ENCODE data around the gene HPS4. TPM values are rescaled to one million over a fixed set of nuclear protein-coding genes. Genes with fewer than 3 reads are reported as not detected.
A peak's percentile ranks its signal among the peaks of the same experiment; 100 is the strongest.

The HPS4 gene
- total RNA-seq, 6 experiments from 2014 or later: 18.0 to 22.6 (median 20.6) TPM

- TF ChIP-seq CTCF (IDR thresholded peaks at IDR 0.05): no peak
- no peak overlapping the region; the same call in 1 of the 2 replicates for H3K27ac Mint-ChIP-seq
- no peaks in the 10 kb centered on the region; the same call in 1 of the 2 replicates for H3K27me3 Mint-ChIP-seq (ENCODE audit: insufficient read depth)
- no peak for DNase-seq
- H3K4me3 Mint-ChIP-seq: no peak overlapping the region
- peaks cover 41% of the 10 kb centered on the region for H3K4me1 Mint-ChIP-seq (ENCODE audit: low read depth)
- 0 out of 2 replicates have a peak, but pooled peaks cover 4% of the 10 kb centered on the region for H3K36me3 Mint-ChIP-seq (ENCODE audit: low read depth)
- H3K9me3 Mint-ChIP-seq: no peaks in the 10 kb centered on the region
Measured at GRCh38 chr22:26486394-26486793, 2.8 kb upstream of the HPS4 start.

- Mint-ChIP-seq H3K27ac (peak overlapping the region; percentile 61), H3K4me3 (no peak overlapping the region; the same call in 1 of the 2 replicates), H3K36me3 (ENCODE audit: low read depth) (0 out of 2 replicates have a peak, but pooled peaks cover 4% of the 10 kb centered on the region), H3K9me3 (no peaks in the 10 kb centered on the region), H3K27me3 (ENCODE audit: insufficient read depth) (no peaks in the 10 kb centered on the region; the same call in 1 of the 2 replicates), H3K4me1 (ENCODE audit: low read depth) (peaks cover 46% of the 10 kb centered on the region)
- TF ChIP-seq CTCF (IDR thresholded peaks at IDR 0.05): no peak
- DNase-seq: no peak
Measured at GRCh38 chr22:26485806-26486390, 2.3 kb upstream of the HPS4 start.

GRCh38 chr22:26485013-26485412 lies 1.4 kb upstream of the HPS4 start:
- Mint-ChIP-seq H3K36me3 (ENCODE audit: low read depth) (0 out of 2 replicates have a peak, but pooled peaks cover 4% of the 10 kb centered on the region), H3K27ac (peak overlapping the region; percentile 61), H3K4me3 (peak overlapping the region; percentile 92), H3K4me1 (ENCODE audit: low read depth) (peaks cover 55% of the 10 kb centered on the region), H3K27me3 (ENCODE audit: insufficient read depth) (no peaks in the 10 kb centered on the region; the same call in 1 of the 2 replicates), H3K9me3 (no peaks in the 10 kb centered on the region)
- no peak for TF ChIP-seq CTCF (IDR thresholded peaks at IDR 0.05)
- no peak for DNase-seq

GRCh38 chr22:26484360-26484706 lies 750 bp upstream of the HPS4 start:
- Mint-ChIP-seq H3K36me3 (ENCODE audit: low read depth) (0 out of 2 replicates have a peak, but pooled peaks cover 4% of the 10 kb centered on the region), H3K27ac (peak overlapping the region; percentile 82), H3K9me3 (no peaks in the 10 kb centered on the region), H3K4me1 (ENCODE audit: low read depth) (peaks cover 62% of the 10 kb centered on the region), H3K4me3 (peak overlapping the region; percentile 92), H3K27me3 (ENCODE audit: insufficient read depth) (no peaks in the 10 kb centered on the region; the same call in 1 of the 2 replicates)
- no peak for TF ChIP-seq CTCF (IDR thresholded peaks at IDR 0.05)
- DNase-seq: no peak

GRCh38 chr22:26483043-26483438 lies 542 bp downstream of the HPS4 start:
- Mint-ChIP-seq H3K9me3 (no peaks in the 10 kb centered on the region), H3K4me3 (peak overlapping the region; percentile 92), H3K36me3 (ENCODE audit: low read depth) (peaks cover 5% of the 10 kb centered on the region), H3K27ac (peak overlapping the region; percentile 82), H3K27me3 (ENCODE audit: insufficient read depth) (no peaks in the 10 kb centered on the region; the same call in 1 of the 2 replicates), H3K4me1 (ENCODE audit: low read depth) (peaks cover 70% of the 10 kb centered on the region)
- no peak for TF ChIP-seq CTCF (IDR thresholded peaks at IDR 0.05)
- no peak for DNase-seq

Measured in HFFc6 (cell line).